ENCODE measurements around the gene SMAD4. TPM values are rescaled to one million over a fixed set of nuclear protein-coding genes. Genes with fewer than 3 reads are reported as not detected.

Gene SMAD4
- total and polyA plus RNA-seq, 2 of the 13 experiments (the other 11 are each of a cell fraction or from before 2014, with no cell fraction given): 70.2 to 72.0 TPM

GRCh38 chr18:51133580-51134160 is 103.7 kb downstream of the SMAD4 start (continued):
- TF ChIP-seq ZNF318 (CRISPR knock-in tag; IDR thresholded peaks at IDR 0.05) (no peak), ZNF629 (CRISPR knock-in tag; conservative IDR thresholded peaks at IDR 0.05) (no peak), SKI (IDR thresholded peaks at IDR 0.05; ENCODE audit: partially characterized antibody) (no peak), SPEN (CRISPR knock-in tag; IDR thresholded peaks at IDR 0.05; ENCODE audit: low read depth) (peak; percentile 27; the same call in 1 of the 2 replicates), ZNF720 (CRISPR knock-in tag; IDR thresholded peaks at IDR 0.05) (no peak), ZNF652 (CRISPR knock-in tag; IDR thresholded peaks at IDR 0.05; ENCODE audit: borderline replicate concordance, low read depth) (no peak), ZBTB33 (CRISPR knock-in tag; IDR thresholded peaks at IDR 0.05) (no peak), GATA4 (IDR thresholded peaks at IDR 0.05; ENCODE audit: borderline replicate concordance, low read depth) (no peak), ZNF234 (CRISPR knock-in tag; conservative IDR thresholded peaks at IDR 0.05) (no peak), BCL6 (CRISPR knock-in tag; IDR thresholded peaks at IDR 0.05) (peak; percentile 37; the same call in 1 of the 2 replicates), LCORL (IDR thresholded peaks at IDR 0.05) (no peak), LCORL (CRISPR knock-in tag; IDR thresholded peaks at IDR 0.05) (peak; percentile 41; the same call in 1 of the 2 replicates), ZNF501 (CRISPR knock-in tag; IDR thresholded peaks at IDR 0.05) (peak; percentile 47; the same call in 1 of the 2 replicates), ZNF598 (CRISPR knock-in tag; IDR thresholded peaks at IDR 0.05; ENCODE audit: borderline replicate concordance) (no peak)
- TF ChIP-seq, protein P1, sequence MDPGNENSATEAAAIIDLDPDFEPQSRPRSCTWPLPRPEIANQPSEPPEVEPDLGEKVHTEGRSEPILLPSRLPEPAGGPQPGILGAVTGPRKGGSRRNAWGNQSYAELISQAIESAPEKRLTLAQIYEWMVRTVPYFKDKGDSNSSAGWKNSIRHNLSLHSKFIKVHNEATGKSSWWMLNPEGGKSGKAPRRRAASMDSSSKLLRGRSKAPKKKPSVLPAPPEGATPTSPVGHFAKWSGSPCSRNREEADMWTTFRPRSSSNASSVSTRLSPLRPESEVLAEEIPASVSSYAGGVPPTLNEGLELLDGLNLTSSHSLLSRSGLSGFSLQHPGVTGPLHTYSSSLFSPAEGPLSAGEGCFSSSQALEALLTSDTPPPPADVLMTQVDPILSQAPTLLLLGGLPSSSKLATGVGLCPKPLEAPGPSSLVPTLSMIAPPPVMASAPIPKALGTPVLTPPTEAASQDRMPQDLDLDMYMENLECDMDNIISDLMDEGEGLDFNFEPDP (CRISPR knock-in tag; conservative IDR thresholded peaks at IDR 0.05): 0 out of 2 replicates have a peak, but pooled peaks have one; percentile 74
- TF ChIP-seq, protein P2, sequence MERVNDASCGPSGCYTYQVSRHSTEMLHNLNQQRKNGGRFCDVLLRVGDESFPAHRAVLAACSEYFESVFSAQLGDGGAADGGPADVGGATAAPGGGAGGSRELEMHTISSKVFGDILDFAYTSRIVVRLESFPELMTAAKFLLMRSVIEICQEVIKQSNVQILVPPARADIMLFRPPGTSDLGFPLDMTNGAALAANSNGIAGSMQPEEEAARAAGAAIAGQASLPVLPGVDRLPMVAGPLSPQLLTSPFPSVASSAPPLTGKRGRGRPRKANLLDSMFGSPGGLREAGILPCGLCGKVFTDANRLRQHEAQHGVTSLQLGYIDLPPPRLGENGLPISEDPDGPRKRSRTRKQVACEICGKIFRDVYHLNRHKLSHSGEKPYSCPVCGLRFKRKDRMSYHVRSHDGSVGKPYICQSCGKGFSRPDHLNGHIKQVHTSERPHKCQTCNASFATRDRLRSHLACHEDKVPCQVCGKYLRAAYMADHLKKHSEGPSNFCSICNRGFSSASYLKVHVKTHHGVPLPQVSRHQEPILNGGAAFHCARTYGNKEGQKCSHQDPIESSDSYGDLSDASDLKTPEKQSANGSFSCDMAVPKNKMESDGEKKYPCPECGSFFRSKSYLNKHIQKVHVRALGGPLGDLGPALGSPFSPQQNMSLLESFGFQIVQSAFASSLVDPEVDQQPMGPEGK (CRISPR knock-in tag; IDR thresholded peaks at IDR 0.05): 0 out of 2 replicates have a peak, but pooled peaks have one; percentile 14
